ENCODE results near the gene MEF2C. TPM values are rescaled to one million over a fixed set of nuclear protein-coding genes. Genes with fewer than 3 reads are reported as not detected.
A peak's percentile ranks its signal among the peaks of the same experiment; 100 is the strongest.

MEF2C gene
- total and polyA plus RNA-seq, 5 experiments from 2014 or later = 0.14 to 10.8 (median 0.48) TPM

DNA sequence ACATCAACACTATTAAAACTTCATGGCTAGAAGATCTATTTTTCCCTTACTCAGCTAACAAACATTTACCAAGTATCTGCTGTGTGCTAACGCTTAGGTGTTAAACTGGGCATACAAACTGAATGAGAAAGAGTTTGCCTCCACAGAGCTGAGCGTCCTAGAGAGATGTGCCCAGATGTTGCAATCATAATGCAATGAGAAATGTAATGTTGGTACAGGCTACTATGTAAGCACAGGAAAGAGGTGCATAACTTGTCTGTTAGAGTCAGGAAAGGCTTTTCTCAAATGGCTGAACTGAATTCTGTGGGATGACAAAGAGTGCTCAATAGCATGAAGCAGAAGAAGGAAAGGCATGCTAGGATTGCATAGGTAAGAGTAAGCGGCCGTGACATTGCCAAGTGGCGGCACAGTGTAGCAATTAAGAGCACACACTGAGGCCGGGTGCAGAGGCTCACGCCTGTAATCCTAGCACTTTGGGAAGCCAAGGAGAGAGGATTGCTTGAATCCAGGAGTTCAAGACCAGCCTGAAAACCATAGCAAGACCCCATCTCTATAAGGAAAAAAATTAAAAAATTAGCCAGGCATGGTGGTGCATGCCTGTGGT, 137.8 kb downstream of the MEF2C start:
- no peak for DNase-seq
- no peaks in the 10 kb centered on the region for H3K4me1 Mint-ChIP-seq
- no peak overlapping the region for H3K27ac Mint-ChIP-seq
- ATAC-seq = no peak
- no peaks in the 10 kb centered on the region for H3K9me3 Mint-ChIP-seq
- no peaks in the 10 kb centered on the region for H3K36me3 Mint-ChIP-seq
- POLR2A ChIA-PET = interaction anchor here (0.6 kb wide), 1 partner anchor 232 kb away, joined by 5 read pairs; no protein-coding TSS in a partner anchor
- H3K27me3 Mint-ChIP-seq = peaks cover 0 to 2% (median 0%) of the 10 kb centered on the region in 5 donors
- H3K4me3 Mint-ChIP-seq = no peak overlapping the region

- peaks cover 0 to 6% (median 2%) of the 10 kb centered on the region in 5 donors for H3K27me3 Mint-ChIP-seq
- no peaks in the 10 kb centered on the region for H3K4me1 Mint-ChIP-seq
- no peak for ATAC-seq
- no peak for DNase-seq
- no peak overlapping the region for H3K4me3 Mint-ChIP-seq
- H3K9me3 Mint-ChIP-seq = no peaks in the 10 kb centered on the region
- no peak overlapping the region for H3K27ac Mint-ChIP-seq
- H3K36me3 Mint-ChIP-seq = no peaks in the 10 kb centered on the region
- POLR2A ChIA-PET = no interaction called here
Observed at GRCh38 chr5:88743231-88743834, 139.7 kb downstream of the MEF2C start.

GRCh38 chr5:88741964-88742363, 141.0 kb downstream of the MEF2C start:
- Mint-ChIP-seq H3K4me1 (no peaks in the 10 kb centered on the region), H3K27me3 (peaks cover 0 to 17% (median 4%) of the 10 kb centered on the region in 5 donors), H3K9me3 (no peaks in the 10 kb centered on the region), H3K36me3 (no peaks in the 10 kb centered on the region), H3K27ac (no peak overlapping the region), H3K4me3 (no peak overlapping the region)
- ATAC-seq = no peak
- POLR2A ChIA-PET = no interaction called here
- DNase-seq = no peak

DNA sequence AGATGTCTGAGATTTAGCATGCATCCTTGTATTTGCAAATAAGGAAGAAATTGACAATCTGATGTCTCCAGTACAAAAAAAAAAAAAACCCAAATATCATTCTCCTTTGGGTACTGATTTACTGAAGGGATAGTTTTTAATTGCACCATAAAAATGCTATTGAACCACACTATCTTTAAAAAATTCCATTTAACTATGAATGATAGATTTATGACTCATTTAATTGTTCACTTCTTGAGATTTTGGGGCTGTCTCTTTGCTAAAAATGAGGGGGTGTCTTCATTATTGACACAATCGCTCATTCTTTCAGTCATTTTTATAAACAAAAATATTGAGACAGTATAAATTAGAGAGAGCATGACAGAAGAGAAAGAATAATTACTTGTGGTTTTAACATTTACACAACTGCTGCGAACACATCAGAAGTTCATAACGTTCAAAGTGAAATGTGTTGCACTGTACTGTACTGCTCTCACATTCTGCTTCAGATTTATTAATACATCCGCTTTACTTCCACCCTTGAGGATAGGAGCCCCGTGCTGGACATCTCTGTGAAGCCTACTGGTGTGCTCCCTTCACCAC, 142.3 kb downstream of the MEF2C start:
- peaks cover 0 to 17% (median 4%) of the 10 kb centered on the region in 5 donors for H3K27me3 Mint-ChIP-seq
- no peaks in the 10 kb centered on the region for H3K9me3 Mint-ChIP-seq
- DNase-seq (no peak), ATAC-seq (no peak)
- H3K27ac Mint-ChIP-seq = no peak overlapping the region
- peaks cover 0 to 9% (median 0%) of the 10 kb centered on the region in 4 donors for H3K4me1 Mint-ChIP-seq
- no peak overlapping the region for H3K4me3 Mint-ChIP-seq
- POLR2A ChIA-PET = no interaction called here
- no peaks in the 10 kb centered on the region for H3K36me3 Mint-ChIP-seq

- Mint-ChIP-seq H3K4me1 (peaks cover 2 to 43% (median 5%) of the 10 kb centered on the region in 4 donors), H3K36me3 (no peaks in the 10 kb centered on the region), H3K4me3 (no peak overlapping the region), H3K27me3 (peaks cover 0 to 17% (median 4%) of the 10 kb centered on the region in 5 donors), H3K9me3 (no peaks in the 10 kb centered on the region), H3K27ac (no peak overlapping the region)
- DNase-seq (no peak), ATAC-seq (no peak)
- POLR2A ChIA-PET = no interaction called here
Observed at GRCh38 chr5:88736494-88736893, 146.5 kb downstream of the MEF2C start.

DNA sequence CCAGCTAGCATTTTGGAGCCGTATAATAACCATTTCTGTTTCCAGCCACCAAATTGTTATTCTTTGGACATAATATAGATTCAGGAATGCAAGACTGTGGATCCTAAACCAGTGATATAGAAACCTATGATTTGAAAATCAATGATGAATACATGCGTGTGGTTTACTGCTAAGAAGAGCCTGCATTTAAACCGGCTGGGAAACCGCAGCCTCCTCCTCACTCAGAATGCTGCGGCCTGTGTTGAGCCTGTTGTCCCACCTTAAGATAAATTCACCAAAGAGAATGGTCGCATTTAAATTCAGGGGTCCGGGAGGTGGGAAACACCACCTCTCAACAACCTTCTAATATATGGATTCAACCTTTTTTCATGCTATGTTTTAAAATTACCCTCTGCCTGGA, 148.0 kb downstream of the MEF2C start:
- H3K9me3 Mint-ChIP-seq = no peaks in the 10 kb centered on the region
- POLR2A ChIA-PET = no interaction called here
- ATAC-seq (no peak), DNase-seq (no peak)
- H3K4me3 Mint-ChIP-seq = no peak overlapping the region
- no peaks in the 10 kb centered on the region for H3K36me3 Mint-ChIP-seq
- H3K4me1 Mint-ChIP-seq = peaks cover 2 to 43% (median 5%) of the 10 kb centered on the region in 4 donors
- H3K27me3 Mint-ChIP-seq = peaks cover 0 to 17% (median 2%) of the 10 kb centered on the region in 5 donors
- peak overlapping the region in 1 of 10 donors; percentile 33 for H3K27ac Mint-ChIP-seq

DNA sequence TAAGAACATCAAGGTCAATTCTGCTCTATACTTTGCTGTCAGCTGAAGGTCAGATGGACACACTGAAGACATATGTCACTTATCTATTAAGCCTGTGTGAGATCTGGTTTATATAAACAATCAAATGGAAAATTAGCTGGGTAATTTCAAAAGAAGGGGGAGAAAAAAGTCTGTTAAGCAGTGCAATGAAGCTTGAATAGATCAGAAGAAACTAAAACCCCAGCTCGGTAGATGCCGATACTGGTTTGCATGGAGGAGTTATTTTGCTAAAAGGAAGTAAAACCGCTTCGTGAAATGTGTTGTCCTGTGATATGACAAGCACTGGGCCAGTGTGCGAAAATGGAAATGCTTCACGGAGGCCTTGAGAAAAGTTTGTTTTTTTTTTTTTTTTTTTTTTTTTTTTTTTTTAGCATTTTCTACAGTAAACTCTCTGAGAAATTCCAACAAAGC, 148.8 kb downstream of the MEF2C start:
- POLR2A ChIA-PET = no interaction called here
- Mint-ChIP-seq H3K9me3 (no peaks in the 10 kb centered on the region), H3K27ac (peak overlapping the region in 4 of 10 donors; percentile 4 to 62 (median 32)), H3K4me1 (peaks cover 2 to 43% (median 5%) of the 10 kb centered on the region in 4 donors), H3K27me3 (peaks cover 0 to 17% (median 3%) of the 10 kb centered on the region in 5 donors), H3K36me3 (no peaks in the 10 kb centered on the region), H3K4me3 (peak overlapping the region in 8 of 10 donors; percentile 17 to 74 (median 30))
- peak in 2 of 10 donors; percentile 3 to 9 for DNase-seq
- ATAC-seq = peak in 1 of 2 donors; percentile 51

GRCh38 chr5:88732862-88733261, 150.1 kb downstream of the MEF2C start:
- ATAC-seq (no peak), DNase-seq (no peak)
- Mint-ChIP-seq H3K36me3 (no peaks in the 10 kb centered on the region), H3K27ac (peak overlapping the region in 2 of 10 donors; percentile 30 to 56), H3K4me1 (peaks cover 2 to 43% (median 5%) of the 10 kb centered on the region in 4 donors), H3K9me3 (no peaks in the 10 kb centered on the region), H3K4me3 (no peak overlapping the region), H3K27me3 (peaks cover 0 to 6% (median 3%) of the 10 kb centered on the region in 5 donors)
- POLR2A ChIA-PET = no interaction called here

DNA sequence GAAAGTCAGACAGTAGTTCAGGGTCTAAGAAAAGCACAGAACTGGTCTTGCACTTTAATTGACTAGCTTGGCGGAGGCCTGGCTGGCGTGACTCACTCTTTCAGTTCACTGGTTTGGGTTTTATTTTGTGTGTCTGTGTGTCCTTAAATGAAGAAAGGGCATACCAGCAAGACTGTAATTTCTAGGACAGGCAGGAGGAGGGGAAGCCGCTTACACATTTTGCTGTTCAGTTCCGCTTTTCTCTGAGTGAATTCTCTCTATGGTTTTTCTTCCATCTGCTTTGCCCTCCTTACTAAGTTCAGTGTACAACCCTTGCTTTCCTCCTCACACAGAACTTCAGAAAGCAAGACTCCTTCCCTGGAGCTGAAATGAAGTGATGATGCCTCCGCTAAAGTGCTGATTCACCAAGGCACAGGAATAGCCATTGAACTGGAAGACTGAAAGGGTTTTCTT, 150.8 kb downstream of the MEF2C start:
- peak overlapping the region in 1 of 10 donors; percentile 30 for H3K27ac Mint-ChIP-seq
- no peaks in the 10 kb centered on the region for H3K9me3 Mint-ChIP-seq
- H3K4me3 Mint-ChIP-seq = no peak overlapping the region
- ATAC-seq (no peak), DNase-seq (peak in 1 of 10 donors; percentile 10)
- H3K27me3 Mint-ChIP-seq = peaks cover 0 to 5% (median 0%) of the 10 kb centered on the region in 5 donors
- no peaks in the 10 kb centered on the region for H3K36me3 Mint-ChIP-seq
- POLR2A ChIA-PET = no interaction called here
- H3K4me1 Mint-ChIP-seq = peaks cover 2 to 43% (median 5%) of the 10 kb centered on the region in 4 donors

DNA sequence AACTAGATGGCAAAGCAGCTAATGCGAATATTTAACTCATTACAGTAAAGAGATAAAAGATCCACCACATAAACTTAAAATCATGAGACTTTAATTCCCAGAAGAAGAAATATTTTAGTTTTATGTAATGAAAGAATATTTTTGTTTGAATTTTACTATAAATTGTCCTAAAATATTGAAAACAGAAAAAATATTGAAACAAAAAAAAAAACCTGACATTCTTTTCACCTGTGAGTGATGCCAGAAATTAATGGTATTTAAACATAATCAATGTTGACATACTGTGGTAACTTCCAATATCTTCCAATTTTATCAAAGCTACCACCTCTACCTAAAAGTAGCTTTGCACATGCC, 153.2 kb downstream of the MEF2C start:
- POLR2A ChIA-PET = no interaction called here
- no peak for DNase-seq
- no peak overlapping the region for H3K27ac Mint-ChIP-seq
- no peaks in the 10 kb centered on the region for H3K36me3 Mint-ChIP-seq
- no peak for ATAC-seq
- peaks cover 2 to 26% (median 5%) of the 10 kb centered on the region in 4 donors for H3K4me1 Mint-ChIP-seq
- no peak overlapping the region for H3K4me3 Mint-ChIP-seq
- H3K27me3 Mint-ChIP-seq = peaks cover 0 to 9% (median 4%) of the 10 kb centered on the region in 5 donors
- no peaks in the 10 kb centered on the region for H3K9me3 Mint-ChIP-seq

GRCh38 chr5:88729084-88729828, 153.7 kb downstream of the MEF2C start:
- H3K27ac Mint-ChIP-seq = no peak overlapping the region
- peaks cover 0 to 10% (median 4%) of the 10 kb centered on the region in 5 donors for H3K27me3 Mint-ChIP-seq
- no peak overlapping the region for H3K4me3 Mint-ChIP-seq
- ATAC-seq = peak; percentile 68 to 71
- no peaks in the 10 kb centered on the region for H3K36me3 Mint-ChIP-seq
- peak; percentile 16 to 76 (median 50) for DNase-seq
- no peaks in the 10 kb centered on the region for H3K9me3 Mint-ChIP-seq
- POLR2A ChIA-PET = no interaction called here
- peaks cover 2 to 24% (median 4%) of the 10 kb centered on the region in 4 donors for H3K4me1 Mint-ChIP-seq

DNA sequence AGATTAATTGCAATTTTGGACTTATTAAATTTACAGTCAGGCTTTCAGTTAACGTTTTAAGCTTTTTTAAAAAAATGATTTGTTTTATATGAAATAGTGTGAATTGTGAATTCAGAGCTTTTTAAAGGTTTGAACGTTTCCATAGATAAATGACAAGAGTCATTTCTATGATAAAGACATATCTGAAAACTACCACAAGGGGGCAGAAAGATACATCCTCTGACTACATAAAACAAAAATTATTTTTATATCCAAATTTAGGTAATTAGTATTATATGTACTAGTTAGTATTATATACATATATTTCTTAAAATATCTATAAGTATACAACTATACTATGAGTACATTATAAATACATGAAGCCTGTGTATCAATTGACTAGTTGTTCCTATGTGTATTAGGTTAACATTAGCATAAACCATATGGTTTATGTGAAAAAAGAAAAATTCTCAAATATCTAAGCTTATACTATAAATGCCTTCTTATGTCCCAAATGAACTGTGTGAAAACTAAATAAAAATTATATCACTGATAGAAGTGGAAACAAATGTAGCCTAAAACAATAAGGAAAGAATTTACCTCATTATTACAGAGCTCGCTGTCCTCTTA, 155.2 kb downstream of the MEF2C start:
- DNase-seq (peak in 3 of 10 donors; percentile 8 to 23 (median 9)), ATAC-seq (no peak)
- Mint-ChIP-seq H3K9me3 (no peaks in the 10 kb centered on the region), H3K4me3 (no peak overlapping the region), H3K27ac (no peak overlapping the region), H3K27me3 (peaks cover 2 to 10% (median 5%) of the 10 kb centered on the region in 5 donors), H3K36me3 (no peaks in the 10 kb centered on the region), H3K4me1 (peaks cover 0 to 12% (median 0%) of the 10 kb centered on the region in 4 donors)
- POLR2A ChIA-PET = no interaction called here
